GM19397 (cell line): ENCODE results near the gene NPR3.

ENCODE experiments used
- ATAC-seq: cut with Tn5 transposase; IDR thresholded peaks from one replicate; pipeline ENCODE4 v1.9.1; 2021; ENCODE audit warnings: mild to moderate bottlenecking, moderate library complexity; ENCODE audit not compliant: unreplicated experiment

The NPR3 gene, protein sequence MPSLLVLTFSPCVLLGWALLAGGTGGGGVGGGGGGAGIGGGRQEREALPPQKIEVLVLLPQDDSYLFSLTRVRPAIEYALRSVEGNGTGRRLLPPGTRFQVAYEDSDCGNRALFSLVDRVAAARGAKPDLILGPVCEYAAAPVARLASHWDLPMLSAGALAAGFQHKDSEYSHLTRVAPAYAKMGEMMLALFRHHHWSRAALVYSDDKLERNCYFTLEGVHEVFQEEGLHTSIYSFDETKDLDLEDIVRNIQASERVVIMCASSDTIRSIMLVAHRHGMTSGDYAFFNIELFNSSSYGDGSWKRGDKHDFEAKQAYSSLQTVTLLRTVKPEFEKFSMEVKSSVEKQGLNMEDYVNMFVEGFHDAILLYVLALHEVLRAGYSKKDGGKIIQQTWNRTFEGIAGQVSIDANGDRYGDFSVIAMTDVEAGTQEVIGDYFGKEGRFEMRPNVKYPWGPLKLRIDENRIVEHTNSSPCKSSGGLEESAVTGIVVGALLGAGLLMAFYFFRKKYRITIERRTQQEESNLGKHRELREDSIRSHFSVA

DNA sequence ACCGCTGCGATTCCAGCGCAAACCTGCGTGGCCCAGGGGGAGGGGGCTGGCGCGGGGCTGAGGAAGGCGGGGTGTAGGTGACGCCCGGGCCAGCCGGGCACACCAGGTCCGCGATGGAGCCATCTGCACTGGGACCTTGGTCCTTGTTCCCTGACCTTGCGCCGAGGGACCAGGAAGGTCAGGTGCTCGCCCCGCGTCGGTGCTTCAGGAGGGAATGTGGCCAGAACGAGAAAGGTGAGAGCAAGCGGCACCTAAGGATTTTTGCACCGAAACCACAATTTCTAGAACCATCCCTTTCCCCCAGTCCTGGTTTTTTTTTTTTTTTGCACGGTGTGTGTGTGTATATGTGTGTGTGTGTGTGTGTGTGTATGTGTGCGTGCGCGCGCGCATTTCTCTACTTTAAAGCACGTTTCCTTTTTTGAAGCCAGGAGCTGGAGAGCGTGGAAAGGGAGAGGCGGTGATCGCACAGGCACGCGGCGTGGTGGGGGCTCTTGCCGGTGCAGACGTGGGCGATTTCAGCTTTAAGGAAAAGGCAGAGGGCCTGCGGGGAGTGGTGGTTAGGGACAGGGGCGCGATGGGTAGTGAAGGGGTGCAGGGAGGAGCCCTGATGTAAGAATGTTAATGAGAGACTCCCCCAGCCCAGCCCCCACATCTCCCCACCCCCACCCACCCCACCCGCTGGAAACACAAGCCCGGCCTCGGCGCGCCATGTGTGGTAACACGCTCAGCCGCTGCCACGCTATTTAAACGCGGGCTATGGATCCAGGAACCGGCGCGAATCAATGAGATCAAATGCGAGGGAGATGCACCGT lies at the start of gene NPR3:
Gene NPR3, plus strand, starts transcription at position 772 of the 812 bp plus-strand sequence. CDS start 456 bp downstream, outside the sequence.
- ATAC-seq: no peak

DNA sequence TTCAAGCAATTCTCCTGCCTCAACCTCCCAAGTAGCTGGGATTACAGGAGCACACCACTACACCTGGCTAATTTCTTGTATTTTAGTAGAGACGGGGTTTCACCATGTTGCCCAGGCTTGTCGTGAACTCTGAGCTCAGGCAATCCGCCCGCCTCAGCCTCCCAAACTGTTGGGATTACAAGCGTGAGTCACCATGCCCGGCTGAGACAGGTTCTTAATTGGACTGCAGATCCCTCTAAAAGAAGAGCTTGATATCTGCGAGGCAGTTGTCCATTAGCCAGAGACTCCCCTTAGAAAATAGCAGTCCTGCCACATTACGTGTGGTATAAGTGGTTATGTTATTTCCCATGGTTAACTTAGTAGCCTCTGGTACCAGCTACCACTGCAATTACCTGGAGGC lies 46.6 kb upstream of the NPR3 start:
- ATAC-seq: no peak

DNA sequence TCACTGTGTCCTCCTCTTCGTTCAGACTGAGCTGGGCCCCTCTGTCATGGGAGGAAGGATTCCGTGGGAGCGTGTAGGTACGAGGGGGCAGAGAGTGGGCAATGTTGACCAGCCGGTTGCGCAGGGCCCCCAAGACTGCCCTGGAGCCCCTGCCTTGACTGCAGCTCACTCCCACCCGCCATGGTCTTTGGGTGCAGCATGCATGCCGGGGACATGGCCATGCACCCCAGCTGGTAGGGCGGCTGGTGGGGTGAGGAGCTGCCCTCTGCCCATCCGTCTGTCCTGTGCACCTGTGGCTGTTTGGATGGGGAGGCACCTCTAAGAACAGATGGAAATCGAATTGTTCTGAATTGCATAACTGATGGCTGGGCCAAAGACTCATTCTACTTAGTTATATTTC lies 42.6 kb upstream of the NPR3 start:
- ATAC-seq: no peak

DNA sequence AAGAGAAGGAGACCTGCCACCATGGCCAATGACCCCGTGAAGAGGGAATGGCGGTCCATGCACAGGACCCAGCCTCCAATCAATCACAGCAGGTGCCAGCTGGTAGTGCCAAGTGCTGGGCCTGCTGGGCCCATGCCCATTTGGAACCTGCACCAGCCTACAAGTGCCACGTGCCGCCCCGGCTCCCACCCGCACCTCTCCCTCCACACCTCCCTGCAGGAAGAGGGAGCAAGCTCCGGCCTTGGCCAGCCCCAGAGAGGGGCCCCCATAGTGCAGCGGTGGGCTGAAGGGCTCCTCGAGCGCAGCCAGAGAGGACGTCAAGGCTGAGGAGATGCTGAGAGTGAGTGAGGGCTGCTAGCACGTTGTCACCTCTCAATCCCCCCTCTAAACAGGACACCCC lies 37.8 kb upstream of the NPR3 start:
- no peak for ATAC-seq

DNA sequence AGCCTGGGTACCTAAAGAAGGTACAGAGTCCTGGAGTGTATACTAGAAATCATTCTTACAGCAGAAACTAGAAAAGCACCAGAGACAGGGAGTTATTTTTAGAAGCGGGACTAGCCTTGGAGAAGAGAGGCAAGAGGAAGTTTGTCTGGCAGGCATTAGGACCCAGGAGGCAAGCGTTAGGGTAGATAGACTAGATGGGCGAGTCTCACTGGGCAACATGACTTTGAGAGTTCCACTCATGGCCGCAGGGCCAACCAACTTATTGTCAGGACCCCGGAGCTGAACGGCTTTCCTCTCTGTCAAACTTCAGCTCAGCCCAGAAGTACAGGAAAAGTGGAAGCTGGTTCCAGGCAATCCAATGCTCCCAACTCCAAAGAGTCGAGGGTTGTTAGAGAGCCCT lies 34.1 kb upstream of the NPR3 start:
- ATAC-seq: no peak

DNA sequence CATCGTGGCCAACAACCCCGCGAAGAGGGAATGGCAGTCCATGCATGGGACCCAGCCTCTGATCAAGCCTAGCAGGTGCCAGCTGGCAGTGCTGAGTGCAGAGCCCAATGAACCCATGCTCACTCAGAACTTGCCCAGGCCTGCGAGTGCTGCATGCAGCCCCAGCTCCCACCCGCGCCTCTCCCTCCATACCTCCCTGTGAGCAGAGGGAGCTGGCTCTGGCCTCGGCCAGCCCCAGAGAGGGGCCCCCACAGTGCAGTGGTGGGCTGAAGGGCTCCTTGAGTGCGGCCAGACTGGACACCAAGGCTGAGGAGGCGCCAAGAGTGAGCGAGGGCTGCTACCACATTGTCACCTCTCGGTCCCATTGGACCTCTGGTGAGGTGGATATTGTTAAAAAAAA lies 32.6 kb upstream of the NPR3 start:
- no peak for ATAC-seq

DNA sequence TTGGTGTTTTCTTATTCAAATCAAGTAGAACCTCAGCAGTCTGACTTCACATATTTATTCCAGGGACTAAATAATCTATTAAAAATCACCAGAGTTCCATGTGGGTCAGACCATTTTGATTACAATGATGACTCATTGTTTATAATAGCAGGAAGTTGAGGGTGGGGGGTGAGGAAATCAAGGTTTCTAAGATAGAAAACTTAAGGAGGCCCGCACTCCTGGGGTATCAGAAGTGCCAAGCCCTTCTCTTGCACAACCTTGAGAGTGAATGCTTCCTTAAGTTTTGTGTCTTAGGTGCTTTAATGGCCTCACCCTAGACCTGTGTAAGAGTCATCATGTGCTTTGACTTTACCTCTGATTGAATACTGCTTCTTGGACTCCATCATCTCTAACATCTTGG lies 31.9 kb upstream of the NPR3 start:
- ATAC-seq: no peak

DNA sequence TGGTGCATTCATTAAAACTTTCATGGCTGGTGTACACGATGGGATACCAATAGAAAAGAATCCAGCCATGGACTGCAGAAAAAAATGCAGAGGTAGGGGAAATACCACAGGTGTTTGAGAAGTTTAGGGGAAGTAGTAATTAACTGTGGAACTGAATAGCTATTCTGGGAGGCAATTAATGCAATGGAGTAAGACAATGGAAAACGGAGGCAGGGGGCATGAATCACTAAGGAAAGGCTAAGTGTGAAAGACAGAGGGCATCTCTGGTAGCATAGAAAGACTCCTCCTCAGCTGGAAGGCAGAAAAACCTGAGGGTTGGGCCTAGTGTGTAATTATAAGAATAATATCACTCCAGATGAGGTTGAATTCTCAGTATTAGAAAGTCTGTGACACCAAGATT lies 30.9 kb upstream of the NPR3 start:
- no peak for ATAC-seq

DNA sequence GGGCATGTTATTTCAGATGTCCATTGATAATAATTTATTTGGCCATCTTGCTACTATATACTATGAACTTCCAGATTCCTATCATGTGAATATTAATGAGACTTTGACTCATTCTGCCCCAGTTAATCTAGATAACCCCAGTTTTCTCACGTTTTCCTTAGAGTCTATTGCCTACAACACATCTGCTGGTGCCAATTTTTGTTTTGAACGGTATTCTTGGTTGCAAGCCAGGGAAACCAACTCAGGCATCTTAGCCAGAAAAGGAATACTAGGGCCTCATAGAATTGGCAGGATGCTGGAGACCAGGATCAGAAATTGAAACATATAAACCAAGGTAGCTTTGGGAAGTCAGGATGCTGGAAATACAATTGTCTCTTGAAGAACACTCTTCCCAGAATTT lies 28.0 kb upstream of the NPR3 start:
- ATAC-seq: no peak

DNA sequence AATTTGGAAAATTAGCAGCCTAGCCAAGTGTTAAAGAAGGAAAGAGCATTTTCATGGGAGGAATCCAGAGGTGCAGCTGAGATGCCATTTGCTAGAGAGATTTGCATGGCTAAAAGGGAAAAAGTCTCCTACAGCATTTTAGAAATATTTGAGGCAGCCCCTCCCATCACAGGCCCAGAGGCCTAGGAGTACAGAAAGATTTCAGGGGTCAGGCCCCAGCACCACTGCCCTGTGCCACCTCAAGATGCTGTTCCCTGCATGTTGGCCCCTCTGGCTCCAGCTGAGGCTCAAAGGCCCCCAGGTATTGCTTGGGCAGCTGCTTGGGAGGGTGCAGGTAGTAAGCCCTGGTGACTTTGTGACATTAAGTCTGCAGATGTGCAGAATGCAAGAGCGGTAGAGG lies 26.9 kb upstream of the NPR3 start:
- no peak for ATAC-seq

DNA sequence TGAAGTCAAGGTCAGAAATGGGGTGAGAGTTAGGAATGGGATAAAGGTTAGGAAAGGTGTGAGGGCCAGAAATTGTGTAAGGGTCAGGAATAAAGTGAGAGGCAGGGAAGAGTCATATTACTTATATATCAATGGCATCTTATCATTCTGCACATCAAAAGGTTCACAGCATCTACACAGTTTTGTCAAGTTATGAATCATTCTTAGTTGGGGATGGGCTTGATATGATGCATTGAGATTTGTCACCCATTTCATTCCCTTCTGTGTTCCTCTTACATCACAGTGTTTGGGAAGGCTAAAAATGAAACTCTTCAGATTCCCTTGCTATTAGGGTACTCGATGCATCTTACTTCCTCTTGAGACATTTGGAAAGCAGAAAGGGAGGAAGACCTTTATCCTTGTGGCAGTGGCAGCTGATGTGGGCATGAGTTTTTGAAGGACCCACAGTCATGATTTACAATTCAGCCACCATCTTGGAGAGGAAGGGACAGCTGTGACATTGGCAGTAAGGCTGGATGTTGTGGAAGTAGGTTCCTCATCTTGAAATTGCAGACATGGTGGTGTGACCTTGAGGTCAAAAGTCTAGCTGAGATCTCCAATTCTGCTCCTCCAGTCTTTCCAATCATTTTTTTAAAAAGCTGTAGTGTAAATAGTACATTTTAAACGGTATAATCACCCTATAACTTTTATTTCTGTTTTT lies 24.2 kb upstream of the NPR3 start:
- ATAC-seq: no peak

DNA sequence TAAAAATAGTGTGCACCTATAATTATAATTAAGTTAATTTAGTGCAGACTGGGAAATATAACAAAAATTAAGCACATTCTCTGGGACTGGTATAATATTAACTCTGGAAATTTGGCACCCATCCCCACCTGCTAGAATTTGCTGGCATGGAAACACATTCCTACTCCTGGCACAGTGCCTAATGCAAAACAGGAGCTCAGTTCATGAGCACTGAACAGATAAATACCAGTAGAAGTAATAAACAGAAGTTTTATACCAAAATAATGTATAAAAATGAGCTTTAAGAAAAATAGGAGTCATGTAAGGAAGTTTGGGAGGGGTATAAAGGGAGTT lies 23.7 kb upstream of the NPR3 start:
- ATAC-seq: no peak

DNA sequence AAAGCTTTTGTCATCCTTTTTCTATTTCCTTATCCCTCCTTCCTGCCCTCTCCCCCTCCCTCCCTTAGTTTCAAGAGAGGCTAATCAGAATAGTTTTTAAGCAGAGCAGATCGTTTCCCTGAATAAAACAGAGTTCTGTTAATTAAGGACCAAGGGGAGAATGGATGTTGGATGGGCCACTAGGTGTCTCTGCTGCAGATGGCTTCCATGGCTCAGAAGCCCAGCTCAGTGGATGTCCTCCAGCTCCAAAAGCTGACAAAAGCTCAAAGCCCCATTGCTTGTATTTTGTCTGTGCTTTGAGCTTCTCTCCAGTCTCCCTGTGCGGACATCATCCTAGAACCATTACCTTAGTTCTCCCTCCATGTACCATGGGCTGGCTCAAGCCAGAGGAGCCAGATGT lies 21.0 kb upstream of the NPR3 start:
- ATAC-seq: no peak

DNA sequence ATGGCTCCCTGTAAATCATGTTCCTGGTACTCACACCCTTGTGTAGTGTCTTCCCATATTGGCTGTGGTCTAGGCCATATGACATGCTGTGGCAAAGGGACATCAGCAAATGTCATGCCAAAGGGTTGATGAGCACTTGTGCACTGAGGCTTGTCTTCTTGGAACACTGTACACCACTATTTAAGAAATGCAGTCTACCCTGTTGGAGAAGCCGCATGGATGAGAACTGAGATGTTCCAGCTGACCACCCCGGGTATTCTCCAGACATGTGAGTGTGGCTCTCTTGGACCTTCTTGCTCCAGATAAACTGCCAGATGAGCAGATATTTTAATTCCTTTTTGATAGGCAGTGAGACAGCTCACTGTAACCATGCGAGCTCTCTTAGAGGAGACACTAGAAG lies 20.5 kb upstream of the NPR3 start:
- no peak for ATAC-seq

DNA sequence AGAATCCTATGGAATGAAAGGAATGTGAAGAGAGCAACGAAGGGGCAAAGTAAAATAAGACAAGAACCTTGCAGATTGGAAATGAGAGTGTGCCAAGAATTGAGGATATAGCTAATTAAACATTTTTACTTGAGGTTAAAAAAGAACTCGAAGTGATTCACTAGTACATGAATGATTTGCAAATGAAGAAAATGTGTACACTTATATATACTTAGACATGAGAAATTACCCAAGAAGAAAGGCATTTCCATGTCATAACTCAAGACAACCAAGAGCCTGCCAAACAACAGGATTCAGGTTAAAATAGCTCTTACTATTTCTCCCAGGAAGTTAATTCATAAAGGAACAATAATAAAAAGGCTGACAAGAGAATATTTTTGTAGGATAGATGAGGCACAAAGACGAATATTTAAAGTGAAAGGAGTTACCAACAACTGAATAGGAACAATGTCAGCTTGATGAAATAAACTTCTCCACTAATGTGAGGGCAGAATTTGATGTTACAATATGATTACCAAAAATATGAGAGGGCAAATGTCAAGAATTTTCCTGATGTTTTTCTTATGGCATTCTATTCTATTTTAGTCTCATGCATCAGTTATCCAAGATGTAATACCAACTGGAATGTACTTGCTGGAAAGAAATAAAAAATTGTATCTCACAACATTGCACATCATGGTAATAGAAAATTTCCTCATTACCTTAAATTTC lies 18.9 kb upstream of the NPR3 start:
- ATAC-seq: no peak

DNA sequence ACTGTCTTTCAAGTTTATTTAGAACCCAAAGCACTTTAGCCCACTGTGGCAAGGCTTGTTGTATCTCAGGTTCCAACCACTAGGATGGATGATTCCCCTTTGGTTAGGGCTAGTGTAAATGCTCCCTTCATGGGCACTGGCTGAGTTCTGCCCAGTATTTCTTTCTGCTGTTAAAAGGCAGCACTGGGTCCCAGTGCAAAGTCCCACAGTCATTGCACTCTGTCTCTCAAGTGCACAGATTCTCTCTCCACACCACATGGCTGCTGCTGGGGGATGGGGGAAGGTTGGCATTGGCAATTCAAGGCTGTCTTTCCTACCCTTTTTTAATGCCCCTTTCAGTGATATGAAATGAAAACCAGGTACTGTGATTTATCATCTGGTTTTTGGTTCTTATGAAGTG lies 7.2 kb upstream of the NPR3 start:
- no peak for ATAC-seq

DNA sequence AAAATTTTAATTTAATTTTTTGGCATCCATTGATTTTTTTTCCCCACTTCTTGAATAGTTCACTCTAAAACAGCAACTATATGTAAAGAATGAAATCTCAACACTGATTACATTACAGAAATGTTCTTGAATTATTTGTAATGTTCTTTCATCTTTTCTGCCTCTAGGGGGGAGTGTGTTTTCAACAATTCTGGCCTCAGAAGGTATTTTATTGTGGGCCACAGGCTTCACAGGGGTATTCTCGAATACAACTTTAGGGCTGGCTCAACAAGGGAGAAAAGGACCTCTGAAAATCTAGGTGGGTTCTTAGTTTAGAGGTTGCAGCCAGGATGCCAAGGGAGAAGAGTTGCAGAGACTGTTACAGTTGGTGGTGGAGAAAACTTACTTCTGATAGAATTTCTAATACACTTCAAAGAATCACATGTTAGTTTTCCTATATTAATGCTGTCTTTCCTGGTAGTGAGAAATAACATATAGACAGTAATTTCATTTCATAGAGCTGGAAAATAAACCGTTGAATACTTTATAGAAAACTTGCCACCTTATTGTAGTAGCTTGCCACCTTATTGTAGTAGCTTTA lies 3.6 kb upstream of the NPR3 start:
- no peak for ATAC-seq

DNA sequence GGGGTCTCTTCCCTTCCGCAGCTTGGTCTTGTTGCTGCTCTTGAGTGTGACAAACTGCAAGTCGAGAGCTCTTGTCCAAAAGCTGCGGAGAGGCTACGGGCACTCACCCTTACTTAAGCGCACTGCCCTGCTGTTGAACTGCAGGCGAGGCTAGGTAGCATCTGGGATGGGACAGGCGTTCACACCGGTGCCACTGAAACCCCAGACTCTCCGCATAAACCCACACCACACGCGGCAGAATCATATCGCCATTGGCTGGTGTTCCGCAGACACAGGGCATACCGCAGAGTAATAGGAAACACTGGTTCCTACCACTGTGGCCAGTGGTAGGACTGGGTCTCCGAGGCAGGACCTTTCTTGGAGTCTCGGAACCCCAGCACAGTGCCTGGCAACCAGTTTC lies 2.2 kb upstream of the NPR3 start:
- ATAC-seq: no peak

DNA sequence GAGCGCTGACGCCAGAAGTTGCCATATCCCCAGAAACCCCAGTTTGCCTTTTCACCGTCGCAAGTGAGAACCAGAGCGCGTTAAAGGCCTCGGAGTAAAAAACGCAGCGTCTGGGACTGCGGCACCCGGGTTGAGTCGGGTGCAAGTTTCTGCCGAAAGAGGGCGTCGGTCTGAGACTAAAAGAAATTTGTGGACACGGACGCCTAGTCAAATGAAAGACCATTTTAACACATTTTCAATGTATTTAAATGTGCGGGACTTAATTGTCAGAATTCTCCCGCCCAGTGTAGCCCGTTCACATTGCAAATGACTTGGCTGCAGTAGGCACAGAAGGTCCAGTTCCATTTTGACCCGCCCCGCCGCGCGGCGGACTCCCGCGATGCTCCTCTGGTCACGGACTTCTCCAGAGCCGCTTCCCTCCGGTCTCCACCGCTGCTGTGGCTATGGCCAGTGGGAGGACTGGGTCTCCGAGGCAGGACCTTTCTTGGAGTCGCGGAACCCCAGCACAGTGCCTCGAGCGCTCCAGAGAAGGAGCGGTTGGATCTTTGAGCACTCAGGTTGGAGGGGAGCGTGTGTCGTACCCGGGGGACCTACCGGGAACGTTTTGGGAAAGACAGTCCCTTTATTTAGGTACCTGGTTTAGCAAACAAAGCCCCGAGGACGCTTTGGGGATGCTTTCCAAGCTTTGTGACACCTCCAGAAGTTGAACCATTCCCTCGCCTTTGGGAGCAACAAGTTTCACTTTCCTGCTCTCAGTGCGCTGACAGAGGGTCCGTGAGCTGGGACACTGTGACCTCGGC lies 1.2 kb upstream of the NPR3 start:
- peak; percentile 57 for ATAC-seq

DNA sequence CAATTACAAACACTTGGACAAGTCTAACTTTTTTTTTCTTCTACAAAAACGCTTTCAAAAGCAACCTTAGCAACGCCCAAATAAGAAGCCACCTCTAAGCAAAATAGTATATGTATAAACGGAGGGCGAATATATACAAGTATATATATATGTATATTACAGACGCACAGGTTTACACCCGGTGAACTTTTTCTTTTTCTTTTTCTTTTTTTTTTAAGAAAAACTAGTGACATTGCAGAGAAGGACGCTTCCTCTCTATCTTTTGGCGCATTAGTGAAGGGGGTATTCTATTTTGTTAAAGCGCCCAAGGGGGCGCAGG lies 200 bp downstream of the NPR3 start:
- ATAC-seq: no peak
